Liver (tissue), 9 donors: ENCODE results near the gene PGLYRP3. TPM values are rescaled to one million over a fixed set of nuclear protein-coding genes. Genes with fewer than 3 reads are reported as not detected.
"Not testable (repeated sequence)": the region's sequence is repeated elsewhere in the genome, so short reads cannot be mapped to it uniquely, and the experiment has no call there.

Experiments
- DNase-seq: peaks from one replicate; pipeline ENCODE4 v3.0.0-alpha.2; 2017; ENCODE audit warnings: low spot score
- H3K27ac ChIP-seq, 2 donors: one replicate each; pipeline ENCODE4 v1.7.0; 2013; ENCODE audit warnings: inconsistent platforms in 2 of 2, low read length in 2 of 2, control low read depth in 1 of 2, low read depth in 1 of 2, mild to moderate bottlenecking in 1 of 2
- H3K27me3 ChIP-seq, 4 donors: one replicate each; pipeline versions ENCODE4 v1.6.1 to v1.7.0; 2013; ENCODE audit warnings: low read length in 3 of 4, inconsistent platforms in 1 of 4, mild to moderate bottlenecking in 1 of 4, moderate library complexity in 1 of 4; ENCODE audit not compliant: control insufficient read depth in 4 of 4, insufficient read depth in 4 of 4
- H3K36me3 ChIP-seq, 4 donors: one replicate each; pipeline versions ENCODE4 v1.6.1 to v1.7.0; 2013; ENCODE audit warnings: low read length in 3 of 4, mild to moderate bottlenecking in 3 of 4, low read depth in 1 of 4, moderate library complexity in 1 of 4; ENCODE audit not compliant: control insufficient read depth in 4 of 4, insufficient read depth in 3 of 4
- H3K4me1 ChIP-seq, 4 donors: one replicate each; pipeline versions ENCODE4 v1.6.1 to v1.7.0; 2013; ENCODE audit warnings: low read length in 3 of 4, mild to moderate bottlenecking in 3 of 4, moderate library complexity in 1 of 4; ENCODE audit not compliant: control insufficient read depth in 4 of 4, insufficient read depth in 4 of 4
- H3K4me3 ChIP-seq, 3 donors: one replicate each; pipeline versions ENCODE4 v1.6.1 to v1.7.0; 2013; ENCODE audit warnings: low read length in 3 of 3, control low read depth in 1 of 3, low read depth in 1 of 3, mild to moderate bottlenecking in 1 of 3
- H3K9ac ChIP-seq, 2 donors: one replicate each; pipeline ENCODE4 v1.7.0; 2013; ENCODE audit warnings: low read length in 2 of 2, mild to moderate bottlenecking in 2 of 2, moderate library complexity in 2 of 2, control low read depth in 1 of 2, low read depth in 1 of 2
- H3K9me3 ChIP-seq, 4 donors: one replicate each; pipeline versions ENCODE4 v1.6.1 to v1.7.0; 2013; ENCODE audit warnings: low read length in 3 of 4; ENCODE audit not compliant: control insufficient read depth in 4 of 4
- EGR1 ChIP-seq, 2 donors: IDR thresholded peaks; 2 replicates each; pipeline ENCODE4 v1.6.1; 2016 to 2018; ENCODE audit warnings: antibody characterized with exemption in 2 of 2, low read depth in 2 of 2
- HNF4A ChIP-seq, 2 donors: conservative IDR thresholded peaks; 2 replicates each; pipeline ENCODE4 v1.6.1; 2016; ENCODE audit warnings: antibody characterized with exemption in 2 of 2, mild to moderate bottlenecking in 2 of 2
- HNF4G ChIP-seq: IDR thresholded peaks from 2 replicates; pipeline ENCODE4 v1.6.1; 2016; ENCODE audit warnings: antibody characterized with exemption
- NR2F2 ChIP-seq: IDR thresholded peaks from 2 replicates; pipeline ENCODE4 v1.6.1; 2016; ENCODE audit warnings: antibody characterized with exemption
- RAD21 ChIP-seq, 2 donors: IDR thresholded peaks; 2 replicates each; pipeline ENCODE4 v1.6.1; 2016; ENCODE audit warnings: antibody characterized with exemption in 2 of 2, mild to moderate bottlenecking in 2 of 2
- RXRA ChIP-seq, 2 donors: IDR thresholded peaks; 2 replicates each; pipeline ENCODE4 v1.6.1; 2017 to 2018; ENCODE audit warnings: antibody characterized with exemption in 2 of 2, mild to moderate bottlenecking in 1 of 2
- SP1 ChIP-seq: IDR thresholded peaks from 2 replicates; pipeline ENCODE4 v1.6.1; 2018; ENCODE audit warnings: antibody characterized with exemption, mild to moderate bottlenecking
- YY1 ChIP-seq: IDR thresholded peaks from 2 replicates; pipeline ENCODE4 v1.6.1; 2016; ENCODE audit warnings: antibody characterized with exemption, mild to moderate bottlenecking
- ZBTB33 ChIP-seq: IDR thresholded peaks from 2 replicates; pipeline ENCODE4 v1.6.1; 2016; ENCODE audit warnings: antibody characterized with exemption
- WGBS: extraction: QIAGEN DNeasy Blood & Tissue Kit; methylation state at CpG from one replicate; pipeline ENCODE4 v1.1.7; 2013; 5-methylcytosine and 5-hydroxymethylcytosine counted together
- polyA plus RNA-seq, 2 donors: library from polyadenylated mRNA; stranded (reverse) in 1 of 2; unstranded in 1 of 2; fragments of 200-250 nt in 1 of 2; fragments of >200 nt in 1 of 2; fragmentation: Nextera tagmentation in 1 of 2; extraction: Ambion mirVana in 1 of 2; gene quantifications; one replicate each; pipeline versions ENCODE4 v1.2.1 to v1.2.3, GENCODE V29; 2013 to 2015
- total RNA-seq, 2 donors: library from RNA; depleted of rRNA; stranded (reverse); fragments of >200 nt; gene quantifications; one replicate each; pipeline ENCODE4 v1.2.3, GENCODE V29; 2014
- TF ChIP-seq, protein P1 (sequence below): IDR thresholded peaks from 2 replicates; pipeline ENCODE4 v1.6.1; 2016; ENCODE audit warnings: antibody characterized with exemption
- TF ChIP-seq, protein P2 (sequence below): fragments of 150-350 bp; IDR thresholded peaks from 2 replicates; pipeline ENCODE4 v1.5.1; 2017; ENCODE audit warnings: improper control_type of control experiment, low read depth, low read length; ENCODE audit not compliant: missing input control
- TF ChIP-seq, protein P3 (sequence below): IDR thresholded peaks from 2 replicates; pipeline ENCODE4 v1.6.1; 2016; ENCODE audit warnings: antibody characterized with exemption, mild to moderate bottlenecking
- donor health status: healthy.
- donor health status: healthy.
- donor health status: healthy.
- donor health status: healthy.
- donor health status: healthy.

The PGLYRP3 gene
- total and polyA plus RNA-seq, 4 donors, result not detected

DNA sequence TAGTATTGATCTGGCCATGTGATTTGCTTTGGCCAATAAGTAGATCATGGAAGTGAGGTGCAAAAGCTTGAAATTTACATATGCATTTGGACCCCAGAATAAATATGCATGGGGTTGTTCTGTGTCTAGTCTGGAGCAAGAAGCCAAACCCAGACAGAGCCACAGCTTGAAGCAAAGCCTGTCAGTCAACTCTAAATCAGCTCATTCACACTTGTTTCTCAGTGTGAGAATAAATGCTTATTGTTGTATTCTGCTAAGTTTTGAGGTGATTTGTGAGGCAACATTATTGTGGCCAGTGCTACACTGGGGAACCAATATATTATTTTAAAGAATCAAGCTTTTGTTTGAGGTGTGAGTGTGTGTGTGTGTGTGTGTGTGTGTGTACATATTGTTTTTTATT is 12.2 kb upstream of the PGLYRP3 start:
- Histone ChIP-seq H3K9ac (no peak overlapping the region), H3K4me3 (no peak overlapping the region), H3K27ac (no peak overlapping the region), H3K36me3 (no peaks in the 10 kb centered on the region), H3K27me3 (peaks cover 0 to 4% (median under 1%) of the 10 kb centered on the region in 4 donors), H3K9me3 (peaks cover 4 to 19% (median 7%) of the 10 kb centered on the region in 4 donors), H3K4me1 (no peaks in the 10 kb centered on the region)
- TF ChIP-seq HNF4A (conservative IDR thresholded peaks at IDR 0.05) (no peak), RXRA (IDR thresholded peaks at IDR 0.05) (no peak), EGR1 (IDR thresholded peaks at IDR 0.05; ENCODE audit: low read depth in 2 of 2) (no peak), NR2F2 (no peak), RAD21 (IDR thresholded peaks at IDR 0.05) (no peak), SP1 (no peak), YY1 (no peak)
- TF ChIP-seq, protein P1, sequence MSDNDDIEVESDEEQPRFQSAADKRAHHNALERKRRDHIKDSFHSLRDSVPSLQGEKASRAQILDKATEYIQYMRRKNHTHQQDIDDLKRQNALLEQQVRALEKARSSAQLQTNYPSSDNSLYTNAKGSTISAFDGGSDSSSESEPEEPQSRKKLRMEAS, result no peak
- TF ChIP-seq, protein P2, sequence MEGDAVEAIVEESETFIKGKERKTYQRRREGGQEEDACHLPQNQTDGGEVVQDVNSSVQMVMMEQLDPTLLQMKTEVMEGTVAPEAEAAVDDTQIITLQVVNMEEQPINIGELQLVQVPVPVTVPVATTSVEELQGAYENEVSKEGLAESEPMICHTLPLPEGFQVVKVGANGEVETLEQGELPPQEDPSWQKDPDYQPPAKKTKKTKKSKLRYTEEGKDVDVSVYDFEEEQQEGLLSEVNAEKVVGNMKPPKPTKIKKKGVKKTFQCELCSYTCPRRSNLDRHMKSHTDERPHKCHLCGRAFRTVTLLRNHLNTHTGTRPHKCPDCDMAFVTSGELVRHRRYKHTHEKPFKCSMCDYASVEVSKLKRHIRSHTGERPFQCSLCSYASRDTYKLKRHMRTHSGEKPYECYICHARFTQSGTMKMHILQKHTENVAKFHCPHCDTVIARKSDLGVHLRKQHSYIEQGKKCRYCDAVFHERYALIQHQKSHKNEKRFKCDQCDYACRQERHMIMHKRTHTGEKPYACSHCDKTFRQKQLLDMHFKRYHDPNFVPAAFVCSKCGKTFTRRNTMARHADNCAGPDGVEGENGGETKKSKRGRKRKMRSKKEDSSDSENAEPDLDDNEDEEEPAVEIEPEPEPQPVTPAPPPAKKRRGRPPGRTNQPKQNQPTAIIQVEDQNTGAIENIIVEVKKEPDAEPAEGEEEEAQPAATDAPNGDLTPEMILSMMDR, result no peak
- TF ChIP-seq, protein P3, sequence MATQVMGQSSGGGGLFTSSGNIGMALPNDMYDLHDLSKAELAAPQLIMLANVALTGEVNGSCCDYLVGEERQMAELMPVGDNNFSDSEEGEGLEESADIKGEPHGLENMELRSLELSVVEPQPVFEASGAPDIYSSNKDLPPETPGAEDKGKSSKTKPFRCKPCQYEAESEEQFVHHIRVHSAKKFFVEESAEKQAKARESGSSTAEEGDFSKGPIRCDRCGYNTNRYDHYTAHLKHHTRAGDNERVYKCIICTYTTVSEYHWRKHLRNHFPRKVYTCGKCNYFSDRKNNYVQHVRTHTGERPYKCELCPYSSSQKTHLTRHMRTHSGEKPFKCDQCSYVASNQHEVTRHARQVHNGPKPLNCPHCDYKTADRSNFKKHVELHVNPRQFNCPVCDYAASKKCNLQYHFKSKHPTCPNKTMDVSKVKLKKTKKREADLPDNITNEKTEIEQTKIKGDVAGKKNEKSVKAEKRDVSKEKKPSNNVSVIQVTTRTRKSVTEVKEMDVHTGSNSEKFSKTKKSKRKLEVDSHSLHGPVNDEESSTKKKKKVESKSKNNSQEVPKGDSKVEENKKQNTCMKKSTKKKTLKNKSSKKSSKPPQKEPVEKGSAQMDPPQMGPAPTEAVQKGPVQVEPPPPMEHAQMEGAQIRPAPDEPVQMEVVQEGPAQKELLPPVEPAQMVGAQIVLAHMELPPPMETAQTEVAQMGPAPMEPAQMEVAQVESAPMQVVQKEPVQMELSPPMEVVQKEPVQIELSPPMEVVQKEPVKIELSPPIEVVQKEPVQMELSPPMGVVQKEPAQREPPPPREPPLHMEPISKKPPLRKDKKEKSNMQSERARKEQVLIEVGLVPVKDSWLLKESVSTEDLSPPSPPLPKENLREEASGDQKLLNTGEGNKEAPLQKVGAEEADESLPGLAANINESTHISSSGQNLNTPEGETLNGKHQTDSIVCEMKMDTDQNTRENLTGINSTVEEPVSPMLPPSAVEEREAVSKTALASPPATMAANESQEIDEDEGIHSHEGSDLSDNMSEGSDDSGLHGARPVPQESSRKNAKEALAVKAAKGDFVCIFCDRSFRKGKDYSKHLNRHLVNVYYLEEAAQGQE, result no peak
- no peak for DNase-seq

DNA sequence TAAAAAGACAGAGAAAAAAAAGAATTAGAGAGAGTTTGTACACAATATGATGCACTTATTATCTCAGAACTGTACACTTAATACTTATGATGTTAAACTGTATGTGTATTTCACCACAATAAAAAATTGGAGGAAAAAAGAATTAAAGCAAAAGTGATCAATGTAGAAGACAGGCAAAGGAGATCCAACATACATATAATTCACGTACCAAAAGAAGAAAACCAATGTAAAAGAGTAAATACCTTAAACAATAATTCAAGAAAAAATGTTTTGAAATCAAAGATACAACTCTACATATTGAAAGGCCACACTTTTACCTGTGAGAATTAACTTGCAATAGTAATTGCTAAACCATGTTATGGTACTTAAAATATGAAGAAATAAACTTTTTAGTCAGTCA is 9.8 kb upstream of the PGLYRP3 start:
- Histone ChIP-seq H3K4me1 (no peaks in the 10 kb centered on the region), H3K36me3 (no peaks in the 10 kb centered on the region), H3K27me3 (peaks cover 0 to 4% (median 0%) of the 10 kb centered on the region in 4 donors), H3K9ac (no peak overlapping the region), H3K4me3 (no peak overlapping the region), H3K9me3 (peaks cover 4 to 15% (median 7%) of the 10 kb centered on the region in 4 donors), H3K27ac (no peak overlapping the region)
- TF ChIP-seq ZBTB33 (no peak), HNF4G (no peak)
- TF ChIP-seq, protein P2, result no peak
- WGBS, result 30% methylated on average over 1 of the region's 1 CpG
- no peak for DNase-seq

DNA sequence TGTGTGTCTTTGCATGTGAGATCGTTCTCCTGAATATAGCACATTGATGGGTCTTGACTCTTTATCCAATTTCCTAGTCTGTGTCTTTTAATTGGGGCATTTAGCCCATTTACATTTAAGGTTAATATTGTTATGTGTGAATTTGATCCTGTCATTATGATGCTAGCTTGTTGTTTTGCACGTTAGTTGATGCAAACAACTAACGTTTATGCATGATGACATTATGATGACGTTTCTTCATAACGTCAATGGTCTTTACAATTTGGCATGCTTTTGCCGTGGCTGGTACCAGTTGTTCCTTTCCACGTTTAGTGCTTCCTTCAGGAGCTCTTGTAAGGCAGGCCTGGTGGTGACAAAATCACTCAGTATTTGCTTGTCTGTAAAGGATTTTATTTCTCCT is 5.4 kb upstream of the PGLYRP3 start:
- not testable (repeated sequence) for H3K36me3 ChIP-seq, H3K9ac ChIP-seq, H3K27me3 ChIP-seq, DNase-seq, H3K4me3 ChIP-seq, H3K4me1 ChIP-seq, H3K27ac ChIP-seq, H3K9me3 ChIP-seq
- 79% methylated on average over 7 of the region's 7 CpGs for WGBS

GRCh38 chr1:153316013-153316412 is 3.3 kb upstream of the PGLYRP3 start:
- not testable (repeated sequence) for H3K4me3 ChIP-seq, H3K9me3 ChIP-seq, H3K4me1 ChIP-seq, H3K27ac ChIP-seq, DNase-seq, H3K36me3 ChIP-seq, H3K9ac ChIP-seq, H3K27me3 ChIP-seq
